ENCODE data around the gene TCF7.

TCF7 gene

GRCh38 chr5:134131165-134131564 lies 16.7 kb downstream of the TCF7 start:
- no peak for DNase-seq (ENCODE audit: low spot score)

GRCh38 chr5:134131578-134132350 lies 17.3 kb downstream of the TCF7 start:
- DNase-seq (ENCODE audit: low spot score), result no peak

GRCh38 chr5:134132372-134133187 lies 18.1 kb downstream of the TCF7 start:
- no peak for DNase-seq (ENCODE audit: low spot score)

GRCh38 chr5:134133188-134133994 lies 18.9 kb downstream of the TCF7 start:
- DNase-seq (ENCODE audit: low spot score), result no peak

GRCh38 chr5:134133995-134134541 lies 19.6 kb downstream of the TCF7 start:
- DNase-seq (ENCODE audit: low spot score), result no peak

- no peak for DNase-seq (ENCODE audit: low spot score)
Observed at GRCh38 chr5:134135091-134135655, 20.7 kb downstream of the TCF7 start.

- DNase-seq (ENCODE audit: low spot score), result no peak
Observed at GRCh38 chr5:134136221-134136631, 21.7 kb downstream of the TCF7 start.

GRCh38 chr5:134136771-134137170 lies 22.3 kb downstream of the TCF7 start:
- DNase-seq (ENCODE audit: low spot score), result no peak

- peak; percentile 48 for DNase-seq (ENCODE audit: low spot score)
Observed at GRCh38 chr5:134138416-134139376, 24.2 kb downstream of the TCF7 start.

- DNase-seq (ENCODE audit: low spot score), result no peak
Observed at GRCh38 chr5:134139377-134139851, 24.9 kb downstream of the TCF7 start.

- no peak for DNase-seq (ENCODE audit: low spot score)
Observed at GRCh38 chr5:134139891-134140469, 25.5 kb downstream of the TCF7 start.

- DNase-seq (ENCODE audit: low spot score), result peak; percentile 85
Observed at GRCh38 chr5:134140530-134141201, 26.2 kb downstream of the TCF7 start.

GRCh38 chr5:134141331-134142050 lies 27.0 kb downstream of the TCF7 start:
- DNase-seq (ENCODE audit: low spot score), result no peak

- DNase-seq (ENCODE audit: low spot score), result no peak
Observed at GRCh38 chr5:134142052-134142451, 27.6 kb downstream of the TCF7 start.

GRCh38 chr5:134142806-134143205 lies 28.3 kb downstream of the TCF7 start:
- DNase-seq (ENCODE audit: low spot score), result no peak

- no peak for DNase-seq (ENCODE audit: low spot score)
Observed at GRCh38 chr5:134143431-134143830, 28.9 kb downstream of the TCF7 start.

- no peak for DNase-seq (ENCODE audit: low spot score)
Observed at GRCh38 chr5:134143944-134144941, 29.8 kb downstream of the TCF7 start.
